ENCODE measurements around the gene BPTF.
"Not testable (repeated sequence)": the region's sequence is repeated elsewhere in the genome, so short reads cannot be mapped to it uniquely, and the experiment has no call there.

Gene BPTF

DNA sequence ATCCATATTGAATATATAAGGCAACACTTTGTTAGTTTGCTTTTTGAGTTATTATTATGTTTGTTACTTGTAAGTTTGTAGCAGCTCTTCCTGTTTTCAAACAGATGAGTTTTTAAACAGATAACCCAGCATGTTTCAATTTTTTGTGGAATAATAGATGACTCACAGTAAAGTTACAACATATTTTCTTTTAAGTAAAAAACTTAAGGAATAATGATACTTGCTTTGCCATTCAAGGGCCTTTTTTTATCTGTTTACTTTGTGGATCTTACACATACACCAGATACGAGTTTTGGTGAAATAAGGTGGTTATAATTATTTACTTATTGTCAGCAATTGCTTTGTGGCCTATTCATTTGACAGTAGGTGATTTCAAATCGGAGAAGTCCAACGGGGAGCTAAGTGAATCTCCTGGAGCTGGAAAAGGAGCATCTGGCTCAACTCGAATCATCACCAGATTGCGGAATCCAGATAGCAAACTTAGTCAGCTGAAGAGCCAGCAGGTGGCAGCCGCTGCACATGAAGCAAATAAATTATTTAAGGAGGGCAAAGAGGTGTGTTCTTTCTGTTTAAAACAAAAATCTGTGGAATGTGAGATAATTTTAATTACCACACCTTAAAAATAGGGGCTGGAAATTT is 66.3 kb downstream of the BPTF start:
- H3K9ac ChIP-seq (ENCODE audit: low read depth, low read length), result no peak overlapping the region
- H2AFZ ChIP-seq (ENCODE audit: low read depth, low read length), result no peak overlapping the region
- DNase-seq (no peak), ATAC-seq (ENCODE audit: insufficient read depth, low read depth) (no peak)
- no peaks in the 10 kb centered on the region for H4K20me1 ChIP-seq (ENCODE audit: insufficient read depth, low read length)
- H3K4me1 ChIP-seq (ENCODE audit: insufficient read depth, low read length), result no peaks in the 10 kb centered on the region
- no peak overlapping the region for H3K27ac ChIP-seq (ENCODE audit: low read length)
- H3K4me3 ChIP-seq (ENCODE audit: low read depth in 1 of 2, low read length in 2 of 2), result no peak overlapping the region
- no peaks in the 10 kb centered on the region for H3K27me3 ChIP-seq (ENCODE audit: insufficient read depth, low read length, poor library complexity)
- peaks cover 4% of the 10 kb centered on the region; the same call in 1 of the 2 replicates for H3K79me2 ChIP-seq (ENCODE audit: insufficient read depth, low read length)
- H3K4me2 ChIP-seq (ENCODE audit: insufficient read depth, low read length), result no peak overlapping the region
- peaks cover 81% of the 10 kb centered on the region for H3K36me3 ChIP-seq (ENCODE audit: insufficient read depth, low read length)
- TF ChIP-seq EZH2 (IDR thresholded peaks at IDR 0.05; ENCODE audit: borderline replicate concordance, low read depth, low read length, severe bottlenecking), result no peak
- TF ChIP-seq, protein P1, sequence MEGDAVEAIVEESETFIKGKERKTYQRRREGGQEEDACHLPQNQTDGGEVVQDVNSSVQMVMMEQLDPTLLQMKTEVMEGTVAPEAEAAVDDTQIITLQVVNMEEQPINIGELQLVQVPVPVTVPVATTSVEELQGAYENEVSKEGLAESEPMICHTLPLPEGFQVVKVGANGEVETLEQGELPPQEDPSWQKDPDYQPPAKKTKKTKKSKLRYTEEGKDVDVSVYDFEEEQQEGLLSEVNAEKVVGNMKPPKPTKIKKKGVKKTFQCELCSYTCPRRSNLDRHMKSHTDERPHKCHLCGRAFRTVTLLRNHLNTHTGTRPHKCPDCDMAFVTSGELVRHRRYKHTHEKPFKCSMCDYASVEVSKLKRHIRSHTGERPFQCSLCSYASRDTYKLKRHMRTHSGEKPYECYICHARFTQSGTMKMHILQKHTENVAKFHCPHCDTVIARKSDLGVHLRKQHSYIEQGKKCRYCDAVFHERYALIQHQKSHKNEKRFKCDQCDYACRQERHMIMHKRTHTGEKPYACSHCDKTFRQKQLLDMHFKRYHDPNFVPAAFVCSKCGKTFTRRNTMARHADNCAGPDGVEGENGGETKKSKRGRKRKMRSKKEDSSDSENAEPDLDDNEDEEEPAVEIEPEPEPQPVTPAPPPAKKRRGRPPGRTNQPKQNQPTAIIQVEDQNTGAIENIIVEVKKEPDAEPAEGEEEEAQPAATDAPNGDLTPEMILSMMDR (IDR thresholded peaks at IDR 0.05; ENCODE audit: borderline replicate concordance, extremely low read depth, low read length, poor library complexity, severe bottlenecking), result no peak
- H3K9me3 ChIP-seq (ENCODE audit: insufficient read depth, low read length, severe bottlenecking), result no peaks in the 10 kb centered on the region

DNA sequence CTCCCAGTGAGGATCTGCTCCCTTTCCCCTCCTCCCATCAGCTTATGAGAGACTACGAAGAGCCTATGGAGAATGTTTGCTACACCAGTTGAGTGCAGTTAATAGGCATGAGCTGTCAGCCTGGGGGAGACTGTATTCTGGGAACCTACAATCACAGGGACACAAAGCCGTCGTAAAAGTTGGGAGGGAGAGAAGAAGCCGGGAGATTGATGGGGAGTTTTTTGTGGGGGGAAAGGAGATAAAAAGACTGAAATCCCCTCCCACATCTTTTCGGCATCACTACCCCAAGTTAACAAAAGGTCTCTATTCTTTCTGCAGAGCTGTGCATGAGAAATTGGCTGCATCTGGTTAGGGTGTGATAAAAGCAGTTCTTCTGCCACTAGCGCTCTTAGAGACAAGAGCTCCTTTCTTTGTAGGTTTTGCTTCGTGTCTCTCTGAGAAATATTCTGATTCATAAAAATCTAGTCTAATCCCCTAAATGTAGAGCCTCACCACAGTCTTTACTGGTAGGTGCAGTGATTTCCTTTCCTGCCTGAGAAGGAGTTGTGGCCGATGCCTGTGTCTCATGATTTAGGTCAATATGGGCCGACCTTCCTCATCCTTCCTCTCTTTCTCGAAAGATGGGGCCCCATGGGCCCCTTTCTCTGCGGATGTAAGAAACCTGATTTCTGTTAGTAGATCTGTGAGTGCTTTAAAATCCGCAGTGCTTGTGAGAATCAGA is 77.4 kb downstream of the BPTF start:
- no peak for DNase-seq
- no peaks in the 10 kb centered on the region for H3K79me2 ChIP-seq (ENCODE audit: insufficient read depth, low read length)
- H3K27me3 ChIP-seq (ENCODE audit: insufficient read depth, low read length, poor library complexity), result no peaks in the 10 kb centered on the region
- H3K36me3 ChIP-seq (ENCODE audit: insufficient read depth, low read length), result peaks cover 84% of the 10 kb centered on the region
- no peak for ATAC-seq (ENCODE audit: insufficient read depth, low read depth)
- H3K4me1 ChIP-seq (ENCODE audit: insufficient read depth, low read length), result no peaks in the 10 kb centered on the region
- no peak overlapping the region for H3K9ac ChIP-seq (ENCODE audit: low read depth, low read length)
- no peaks in the 10 kb centered on the region for H4K20me1 ChIP-seq (ENCODE audit: insufficient read depth, low read length)
- no peak overlapping the region for H3K27ac ChIP-seq (ENCODE audit: low read length)
- H2AFZ ChIP-seq (ENCODE audit: low read depth, low read length), result no peak overlapping the region
- H3K4me3 ChIP-seq (ENCODE audit: low read depth in 1 of 2, low read length in 2 of 2), result no peak overlapping the region
- no peaks in the 10 kb centered on the region for H3K9me3 ChIP-seq (ENCODE audit: insufficient read depth, low read length, severe bottlenecking)
- TF ChIP-seq, protein P1 (IDR thresholded peaks at IDR 0.05; ENCODE audit: borderline replicate concordance, extremely low read depth, low read length, poor library complexity, severe bottlenecking), result no peak
- no peak for TF ChIP-seq EZH2 (IDR thresholded peaks at IDR 0.05; ENCODE audit: borderline replicate concordance, low read depth, low read length, severe bottlenecking)
- no peak overlapping the region for H3K4me2 ChIP-seq (ENCODE audit: insufficient read depth, low read length)

DNA sequence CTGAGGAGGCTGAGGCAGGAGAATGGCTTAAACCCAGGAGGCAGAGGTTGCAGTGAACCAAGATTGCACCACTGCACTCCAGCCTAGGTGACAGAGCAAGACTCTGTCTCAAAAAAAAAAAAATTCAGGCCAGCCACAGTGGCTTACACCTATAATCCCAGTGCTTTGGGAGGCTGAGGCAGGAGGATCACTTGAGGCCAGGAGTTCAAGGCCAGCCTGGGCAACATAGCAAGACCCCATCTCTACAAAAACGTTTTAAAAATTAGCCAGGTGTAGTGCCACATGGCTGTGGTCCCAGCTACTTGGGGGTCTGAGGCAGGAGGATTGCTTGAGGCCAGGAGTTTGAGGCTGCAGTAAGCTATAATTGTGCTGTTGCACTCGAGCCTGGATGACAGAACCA is 80.0 kb downstream of the BPTF start:
- H3K9ac ChIP-seq (ENCODE audit: low read depth, low read length); ATAC-seq (ENCODE audit: insufficient read depth, low read depth): not testable (repeated sequence)
- H3K36me3 ChIP-seq (ENCODE audit: insufficient read depth, low read length), result peaks cover 84% of the 10 kb centered on the region

DNA sequence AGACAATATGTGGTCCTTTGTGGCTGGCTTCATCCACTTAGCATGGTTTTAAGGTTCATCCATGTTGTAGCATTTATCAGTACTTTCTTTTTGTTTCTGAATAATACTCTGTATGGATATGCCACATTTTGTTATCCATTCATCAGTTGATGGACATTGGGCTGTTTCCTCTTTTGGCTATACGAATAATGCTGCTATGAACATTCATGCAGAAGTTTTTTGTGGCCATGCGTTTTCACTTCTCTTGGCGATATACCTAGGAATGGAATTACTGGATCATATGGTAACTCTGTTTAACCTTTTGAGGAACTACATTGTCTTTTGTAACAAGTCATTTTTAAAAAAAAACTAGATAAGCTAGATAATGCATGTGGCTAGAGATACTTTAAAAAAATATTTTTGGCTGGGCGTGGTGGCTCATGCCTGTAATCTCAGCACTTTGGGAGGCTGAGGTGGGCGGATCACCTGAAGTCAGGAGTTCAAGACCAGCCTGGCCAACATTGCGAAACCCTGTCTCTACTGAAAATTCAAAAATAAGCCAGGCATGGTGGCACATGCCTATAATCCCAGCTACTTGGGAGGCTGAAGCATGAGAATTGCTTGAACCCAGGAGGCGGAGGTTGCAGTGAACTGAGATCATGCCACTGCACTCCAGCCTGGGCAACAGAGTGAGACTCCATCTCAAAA is 85.0 kb downstream of the BPTF start:
- H3K9ac ChIP-seq (ENCODE audit: low read depth, low read length); H3K4me2 ChIP-seq (ENCODE audit: insufficient read depth, low read length); H4K20me1 ChIP-seq (ENCODE audit: insufficient read depth, low read length); H3K4me1 ChIP-seq (ENCODE audit: insufficient read depth, low read length); H3K9me3 ChIP-seq (ENCODE audit: insufficient read depth, low read length, severe bottlenecking); H3K27ac ChIP-seq (ENCODE audit: low read length); DNase-seq; H3K79me2 ChIP-seq (ENCODE audit: insufficient read depth, low read length); H3K4me3 ChIP-seq (ENCODE audit: low read depth in 1 of 2, low read length in 2 of 2); H3K27me3 ChIP-seq (ENCODE audit: insufficient read depth, low read length, poor library complexity); ATAC-seq (ENCODE audit: insufficient read depth, low read depth); H2AFZ ChIP-seq (ENCODE audit: low read depth, low read length): not testable (repeated sequence)
- peaks cover 85% of the 10 kb centered on the region for H3K36me3 ChIP-seq (ENCODE audit: insufficient read depth, low read length)

More for the DNA sequence above, 80.0 kb downstream of the BPTF start:
- not testable (repeated sequence) for H3K27me3 ChIP-seq (ENCODE audit: insufficient read depth, low read length, poor library complexity); H3K9me3 ChIP-seq (ENCODE audit: insufficient read depth, low read length, severe bottlenecking); H2AFZ ChIP-seq (ENCODE audit: low read depth, low read length); H3K4me2 ChIP-seq (ENCODE audit: insufficient read depth, low read length); H3K4me3 ChIP-seq (ENCODE audit: low read depth in 1 of 2, low read length in 2 of 2); DNase-seq; H3K79me2 ChIP-seq (ENCODE audit: insufficient read depth, low read length); H3K27ac ChIP-seq (ENCODE audit: low read length); H3K4me1 ChIP-seq (ENCODE audit: insufficient read depth, low read length); H4K20me1 ChIP-seq (ENCODE audit: insufficient read depth, low read length)
